H1 (cell line): Measurements from ENCODE around the gene STAP2. TPM values are rescaled to one million over a fixed set of nuclear protein-coding genes. Genes with fewer than 3 reads are reported as not detected.
A peak's percentile ranks its signal among the peaks of the same experiment; 100 is the strongest.

Source experiments
- CTCF ChIA-PET: fragments of 300-600 bp; sonication (Branson Sonifier 250); formaldehyde crosslinking; loops from one replicate; lab custom pipeline; 2021; ENCODE audit not compliant: partially characterized antibody; lab: Charles Lee
- POLR2A ChIA-PET: fragments of 300-600 bp; sonication (Branson Sonifier 250); formaldehyde crosslinking; loops from one replicate; lab custom pipeline; 2021; ENCODE audit warnings: inconsistent platforms; ENCODE audit not compliant: partially characterized antibody; lab: Charles Lee
- DNase-seq, 2 experiments: peaks; one replicate each; pipeline versions ENCODE4 v3.0.0 to v3.0.0-alpha.2; 2010 to 2022; ENCODE audit warnings: low spot score in 2 of 2, low read depth in 1 of 2, mixed read lengths in 1 of 2
- FAIRE-seq: peaks from 2 replicates; lab custom pipeline; 2011; peaks lifted over from hg19 to GRCh38; lab: Jason Lieb, UNC
- H2AFZ ChIP-seq: 2 replicates; pipeline ENCODE4 v1.8.1; 2012; ENCODE audit warnings: low read length, inconsistent platforms
- H2AK5ac ChIP-seq: 2 replicates; pipeline ENCODE4 v1.6.1; 2013; ENCODE audit warnings: low read depth, low read length
- H2BK120ac ChIP-seq: replicated peaks from 2 replicates; pipeline ENCODE3; 2013; ENCODE audit warnings: low read depth, low read length, inconsistent platforms
- H2BK12ac ChIP-seq: 2 replicates; pipeline ENCODE4 v1.6.1; 2013; ENCODE audit warnings: low read depth, low read length
- H2BK15ac ChIP-seq: 2 replicates; pipeline ENCODE4 v1.6.1; 2013; ENCODE audit warnings: low read length
- H2BK20ac ChIP-seq: 2 replicates; pipeline ENCODE4 v1.6.1; 2013; ENCODE audit warnings: low read length
- H2BK5ac ChIP-seq: 2 replicates; pipeline ENCODE4 v1.6.1; 2013; ENCODE audit warnings: low read depth, low read length
- H3K14ac ChIP-seq: 2 replicates; pipeline ENCODE4 v1.6.1; 2013; ENCODE audit warnings: inconsistent platforms; ENCODE audit not compliant: insufficient read length
- H3K18ac ChIP-seq: 2 replicates; pipeline ENCODE4 v1.6.1; 2013; ENCODE audit warnings: low read length; ENCODE audit errors: extremely low read depth
- H3K23ac ChIP-seq: 2 replicates; pipeline ENCODE4 v1.6.1; 2013; ENCODE audit warnings: inconsistent platforms; ENCODE audit not compliant: insufficient read length
- H3K23me2 ChIP-seq: 2 replicates; pipeline ENCODE4 v1.6.1; 2013; ENCODE audit warnings: low read depth, low read length
- H3K27ac ChIP-seq: 2 replicates; pipeline ENCODE4 v1.6.1; 2011; ENCODE audit warnings: low read depth, low read length, inconsistent platforms
- H3K27me3 ChIP-seq, 4 experiments: replicated peaks in 1 of 4; 1 replicate in 1 of 4; 2 replicates in 3 of 4; pipeline versions ENCODE4 v1.6.1 to v1.8.1; 2011 to 2013; ENCODE audit warnings: low read length in 3 of 4, mild to moderate bottlenecking in 3 of 4, inconsistent platforms in 2 of 4, mixed read lengths in 2 of 4, moderate library complexity in 1 of 4; ENCODE audit not compliant: control insufficient read depth in 3 of 4, insufficient read depth in 3 of 4; ENCODE audit errors: extremely low read depth in 1 of 4
- H3K36me3 ChIP-seq, 4 experiments: 2 replicates each; pipeline versions ENCODE4 v1.6.1 to v1.8.1; 2011 to 2013; ENCODE audit warnings: mild to moderate bottlenecking in 4 of 4, low read length in 3 of 4, moderate library complexity in 2 of 4, control low read depth in 1 of 4, inconsistent platforms in 1 of 4; ENCODE audit not compliant: insufficient read depth in 4 of 4, control insufficient read depth in 2 of 4
- H3K4ac ChIP-seq: replicated peaks from 2 replicates; pipeline ENCODE3; 2013; ENCODE audit warnings: low read length, low read depth, mixed read lengths, inconsistent platforms; ENCODE audit not compliant: insufficient read length
- H3K4me1 ChIP-seq, 4 experiments: replicated peaks in 1 of 4; 1 replicate in 1 of 4; 2 replicates in 3 of 4; pipeline versions ENCODE4 v1.6.1 to v1.8.1; 2011 to 2013; ENCODE audit warnings: low read length in 3 of 4, inconsistent platforms in 2 of 4, mixed read lengths in 1 of 4; ENCODE audit not compliant: insufficient read depth in 4 of 4, control insufficient read depth in 3 of 4
- H3K4me2 ChIP-seq, 2 experiments: 2 replicates each; pipeline versions ENCODE4 v1.6.1 to v1.8.1; 2011 to 2013; ENCODE audit warnings: low read depth in 2 of 2, low read length in 2 of 2, control low read depth in 1 of 2, inconsistent platforms in 1 of 2, mild to moderate bottlenecking in 1 of 2; ENCODE audit not compliant: insufficient read depth in 1 of 2
- H3K4me3 ChIP-seq, 4 experiments: fragments of 200-600, 300-600 bp in 1 of 4; sonication (generic), shearing (Covaris generic), sonication (Bioruptor Twin) in 1 of 4; 2 replicates each; pipeline versions ENCODE4 v1.5.1 to v1.8.1; 2011 to 2016; ENCODE audit warnings: low read length in 4 of 4, low read depth in 3 of 4, control low read depth in 2 of 4, inconsistent platforms in 2 of 4, mild to moderate bottlenecking in 2 of 4, mixed read lengths in 1 of 4, moderate library complexity in 1 of 4; ENCODE audit not compliant: insufficient read depth in 2 of 4; ENCODE audit errors: extremely low read depth in 1 of 4
- H3K56ac ChIP-seq: replicated peaks from 2 replicates; pipeline ENCODE3; 2013; ENCODE audit warnings: low read depth, mild to moderate bottlenecking, mixed read lengths, low read length, inconsistent platforms; ENCODE audit not compliant: insufficient read length
- H3K79me1 ChIP-seq: 2 replicates; pipeline ENCODE4 v1.6.1; 2013; ENCODE audit warnings: low read depth, low read length, control low read depth
- H3K79me2 ChIP-seq, 2 experiments: 2 replicates each; pipeline versions ENCODE4 v1.6.1 to v1.8.1; 2012 to 2013; ENCODE audit warnings: low read length in 2 of 2, mild to moderate bottlenecking in 2 of 2, inconsistent platforms in 1 of 2; ENCODE audit not compliant: insufficient read depth in 2 of 2, control insufficient read depth in 1 of 2
- H3K9ac ChIP-seq, 4 experiments: replicated peaks in 1 of 4; 1 replicate in 1 of 4; 2 replicates in 3 of 4; pipeline versions ENCODE4 v1.6.1 to v1.8.1; 2011 to 2013; ENCODE audit warnings: low read depth in 3 of 4, low read length in 3 of 4, control low read depth in 2 of 4, mild to moderate bottlenecking in 2 of 4, moderate library complexity in 2 of 4, inconsistent platforms in 1 of 4; ENCODE audit errors: extremely low read depth in 1 of 4
- H3K9me3 ChIP-seq, 2 experiments: 2 replicates each; pipeline versions ENCODE4 v1.6.1 to v1.8.1; 2012 to 2013; ENCODE audit warnings: mild to moderate bottlenecking in 2 of 2, moderate library complexity in 2 of 2, control low read depth in 1 of 2, inconsistent platforms in 1 of 2, low read depth in 1 of 2, low read length in 1 of 2, mixed read lengths in 1 of 2; ENCODE audit not compliant: insufficient read depth in 2 of 2
- H4K20me1 ChIP-seq, 2 experiments: replicated peaks in 1 of 2; 2 replicates each; pipeline versions ENCODE3 to v1.8.1; 2011 to 2013; ENCODE audit warnings: inconsistent platforms in 2 of 2, low read length in 2 of 2, mild to moderate bottlenecking in 1 of 2; ENCODE audit not compliant: insufficient read depth in 2 of 2, control insufficient read depth in 1 of 2
- H4K5ac ChIP-seq: 2 replicates; pipeline ENCODE4 v1.6.1; 2013; ENCODE audit warnings: low read length, low read depth, mixed read lengths, inconsistent platforms; ENCODE audit not compliant: insufficient read length
- H4K8ac ChIP-seq: 2 replicates; pipeline ENCODE4 v1.8.0; 2013; ENCODE audit warnings: mild to moderate bottlenecking, moderate library complexity, low read length, inconsistent platforms; ENCODE audit not compliant: insufficient read depth; ENCODE audit errors: extremely low read depth
- H4K91ac ChIP-seq: replicated peaks from 2 replicates; pipeline ENCODE3; 2013; ENCODE audit warnings: low read length, mixed read lengths, inconsistent platforms; ENCODE audit not compliant: insufficient read length
- EGR1 ChIP-seq: IDR thresholded peaks from 2 replicates; pipeline ENCODE4 v1.6.1; 2011; ENCODE audit warnings: low read depth, low read length, borderline replicate concordance
- WGBS, 2 experiments: shearing (Covaris generic) in 1 of 2; methylation state at CpG; one replicate each; pipeline versions ENCODE4 v1.1.6 to v1.1.7; 2013 to 2015; ENCODE audit warnings: low lambda C conversion rate in 2 of 2, mixed read lengths in 2 of 2, inconsistent platforms in 1 of 2, low coverage in 1 of 2, missing lambda C conversion rate in 1 of 2; ENCODE audit not compliant: insufficient replicate concordance in 2 of 2, insufficient coverage in 1 of 2, insufficient read length in 1 of 2; ENCODE audit errors: extremely low coverage in 1 of 2, missing lambda C conversion rate in 1 of 2; 5-methylcytosine and 5-hydroxymethylcytosine counted together
- polyA plus RNA-seq, 7 experiments: library from polyadenylated mRNA; depleted of rRNA in 3 of 7; stranded (reverse) in 5 of 7; unstranded in 2 of 7; fragments of >200 nt in 5 of 7; fragments of 200-250 nt in 2 of 7; gene quantifications; 1 replicate in 5 of 7; 2 replicates in 1 of 7; 4 replicates in 1 of 7; pipeline versions ENCODE4 v1.2.1 to v1.2.3, GENCODE V29; 2011 to 2013; ENCODE audit warnings: missing spikeins in 2 of 7, mixed read lengths in 2 of 7
- total RNA-seq: library from RNA; stranded (reverse); fragmentation: NEBNext Ultra II Directional; extraction: Animal tissue kit (Norgen Biotek cat#: 25700); gene quantifications from 2 replicates; pipeline ENCODE4 v1.2.1, GENCODE V29; 2021

Gene STAP2
- total and polyA plus RNA-seq, 2 of the 8 experiments (the other 6 are each of a cell fraction or from before 2014, with no cell fraction given), result 15.3 to 37.3 TPM

DNA sequence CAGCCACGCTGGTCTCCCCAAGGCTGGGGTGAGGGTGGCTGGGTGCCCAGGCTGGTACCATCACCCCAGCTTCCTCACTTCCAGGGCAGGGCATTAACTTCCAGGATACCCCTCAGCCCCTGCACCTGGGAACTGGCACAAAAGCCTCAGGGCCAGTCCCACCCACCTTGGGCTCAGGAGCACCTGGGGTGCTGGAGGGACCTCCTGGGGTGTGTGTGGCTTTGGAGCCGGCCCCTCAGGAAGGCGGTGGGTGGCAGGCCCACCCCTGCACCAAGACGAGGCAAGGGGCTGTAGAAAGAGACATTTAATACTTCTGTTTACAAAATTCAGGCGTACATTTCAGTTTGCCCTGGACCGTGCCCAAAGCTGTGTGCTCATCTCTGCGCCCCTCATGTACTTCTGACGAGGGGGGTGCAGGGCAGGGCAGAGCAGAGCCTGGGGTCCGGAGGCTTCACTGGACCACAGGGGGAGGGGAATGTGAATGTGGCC is 21.5 kb upstream of the STAP2 start:
- H3K27ac ChIP-seq, result no peak overlapping the region; the same call in 1 of the 2 replicates
- no peak overlapping the region for H4K91ac ChIP-seq
- no peak for DNase-seq
- no peak for TF ChIP-seq EGR1
- H3K18ac ChIP-seq, result no peak overlapping the region
- no peaks in the 10 kb centered on the region for H3K27me3 ChIP-seq
- H2AFZ ChIP-seq, result no peak overlapping the region
- no peak overlapping the region for H4K5ac ChIP-seq
- H3K4me1 ChIP-seq, result peaks cover 0 to 12% (median 2%) of the 10 kb centered on the region in 4 experiments; a peak in 2 of 7 replicates
- no peak for FAIRE-seq
- peaks cover 4 to 17% of the 10 kb centered on the region in 2 experiments for H4K20me1 ChIP-seq
- no peak overlapping the region for H2BK12ac ChIP-seq
- H2BK120ac ChIP-seq, result no peak overlapping the region
- POLR2A ChIA-PET, result interaction anchor here (0.6 to 13.0 kb wide), 7 partner anchors 8 to 122 kb away, joined by 3 to 72 read pairs (median 4); partner anchors contain the start of gene MPND
- no peaks in the 10 kb centered on the region for H3K79me2 ChIP-seq
- whole genome bisulfite sequencing, 2 experiments, result 97% methylated on average over 9 of the region's 9 CpGs; no CpG with 5 or more reads in 1 of the 2 experiments
- no peak overlapping the region for H3K56ac ChIP-seq
- H3K23me2 ChIP-seq, result no peaks in the 10 kb centered on the region
- H4K8ac ChIP-seq, result no peak overlapping the region
- no peak overlapping the region for H3K4me3 ChIP-seq
- no peak overlapping the region for H2BK15ac ChIP-seq
- H2BK5ac ChIP-seq, result peak overlapping the region; percentile 52; the same call in 1 of the 2 replicates
- H3K9ac ChIP-seq, result no peak overlapping the region
- no peak overlapping the region for H2AK5ac ChIP-seq
- H3K14ac ChIP-seq, result no peak overlapping the region
- no peaks in the 10 kb centered on the region for H3K79me1 ChIP-seq
- H2BK20ac ChIP-seq, result no peak overlapping the region
- CTCF ChIA-PET, result interaction anchor here (0.6 to 2.0 kb wide), 6 partner anchors 28 to 164 kb away, joined by 3 to 4 read pairs (median 4); no protein-coding TSS in a partner anchor
- H3K4ac ChIP-seq, result no peak overlapping the region
- no peak overlapping the region for H3K4me2 ChIP-seq
- H3K36me3 ChIP-seq, result peaks cover 3 to 16% (median 12%) of the 10 kb centered on the region in 4 experiments; a peak in 6 of 8 replicates
- no peaks in the 10 kb centered on the region for H3K9me3 ChIP-seq
- H3K23ac ChIP-seq, result no peak overlapping the region
